ENCODE data around the gene SGF29.
"Not testable (repeated sequence)": the region's sequence is repeated elsewhere in the genome, so short reads cannot be mapped to it uniquely, and the experiment has no call there.

The SGF29 gene

GRCh38 chr16:28595451-28595850, 41.7 kb downstream of the SGF29 start:
- not testable (repeated sequence) for DNase-seq (ENCODE audit: low read depth in 2 of 2)

- no peak for DNase-seq (ENCODE audit: low read depth in 2 of 2)
Measured at GRCh38 chr16:28596115-28596630, 42.5 kb downstream of the SGF29 start.

GRCh38 chr16:28596840-28597691, 43.3 kb downstream of the SGF29 start, which contains the start of gene SULT1A2:
Gene SULT1A2, minus strand, starts transcription at chr16:28597050. Its CDS starts 1,120 bp downstream, at chr16:28595930.
- DNase-seq (ENCODE audit: low read depth in 2 of 2) = no peak

- DNase-seq (ENCODE audit: low read depth in 2 of 2) = no peak
Measured at GRCh38 chr16:28597692-28598261, 44.1 kb downstream of the SGF29 start.

GRCh38 chr16:28599377-28600285, 45.9 kb downstream of the SGF29 start:
- DNase-seq (ENCODE audit: low read depth in 2 of 2) = not testable (repeated sequence)

- not testable (repeated sequence) for DNase-seq (ENCODE audit: low read depth in 2 of 2)
Measured at GRCh38 chr16:28600965-28601364, 47.2 kb downstream of the SGF29 start.

- not testable (repeated sequence) for DNase-seq (ENCODE audit: low read depth in 2 of 2)
Measured at GRCh38 chr16:28601589-28601988, 47.9 kb downstream of the SGF29 start.

GRCh38 chr16:28602062-28602461, 48.3 kb downstream of the SGF29 start:
- not testable (repeated sequence) for DNase-seq (ENCODE audit: low read depth in 2 of 2)

- no peak for DNase-seq (ENCODE audit: low read depth in 2 of 2)
Measured at GRCh38 chr16:28602529-28602928, 48.8 kb downstream of the SGF29 start.

- no peak for DNase-seq (ENCODE audit: low read depth in 2 of 2)
Measured at GRCh38 chr16:28603381-28604185, 49.9 kb downstream of the SGF29 start.

- no peak for DNase-seq (ENCODE audit: low read depth in 2 of 2)
Measured at GRCh38 chr16:28604186-28604565, 50.5 kb downstream of the SGF29 start.

GRCh38 chr16:28606291-28607115, 52.8 kb downstream of the SGF29 start:
- no peak for DNase-seq (ENCODE audit: low read depth in 2 of 2)

GRCh38 chr16:28607116-28607623, 53.5 kb downstream of the SGF29 start:
- DNase-seq (ENCODE audit: low read depth in 2 of 2) = no peak

- not testable (repeated sequence) for DNase-seq (ENCODE audit: low read depth in 2 of 2)
Measured at GRCh38 chr16:28607681-28608495, 54.2 kb downstream of the SGF29 start.

- DNase-seq (ENCODE audit: low read depth in 2 of 2) = not testable (repeated sequence)
Measured at GRCh38 chr16:28608496-28608808, 54.7 kb downstream of the SGF29 start.

- DNase-seq (ENCODE audit: low read depth in 2 of 2) = not testable (repeated sequence)
Measured at GRCh38 chr16:28608867-28609596, 55.3 kb downstream of the SGF29 start.

GRCh38 chr16:28609631-28610594, 56.2 kb downstream of the SGF29 start, which contains the start of gene SULT1A1:
Gene SULT1A1, minus strand, starts transcription at chr16:28610044. Its CDS starts 1,189 bp downstream, at chr16:28608855.
- no peak for DNase-seq (ENCODE audit: low read depth in 2 of 2)

Measured in stimulated activated CD4-positive, alpha-beta T cell treated with anti-CD3 and anti-CD28 coated beads, Interleukin-1b, Interleukin-23, amount 100 ng/mL, for 4 hours (primary cell).